Activated CD4-positive, alpha-beta memory T cell treated with anti-CD3 and anti-CD28 coated beads for 36 hours (primary cell): ENCODE results near the gene RAP1GAP. TPM values are rescaled to one million over a fixed set of nuclear protein-coding genes. Genes with fewer than 3 reads are reported as not detected.

ENCODE experiments used
- CTCF ChIA-PET: fragments of 350-600 bp; sonication (Branson Sonifier 250); formaldehyde crosslinking; loops from one replicate; lab custom pipeline; 2021; ENCODE audit warnings: antibody characterized with exemption, inconsistent platforms; lab: Charles Lee
- POLR2A ChIA-PET: fragments of 350-600 bp; sonication (Branson Sonifier 250); formaldehyde crosslinking; loops from one replicate; lab custom pipeline; 2021; ENCODE audit warnings: antibody characterized with exemption; lab: Charles Lee
- DNase-seq: peaks from one replicate; pipeline ENCODE4 v3.0.0-alpha.2; 2020
- H3K27ac Mint-ChIP-seq: one replicate; pipeline ENCODE4 v1.8.0; 2021; ENCODE audit warnings: mixed read lengths
- H3K27me3 Mint-ChIP-seq: one replicate; pipeline ENCODE4 v1.8.0; 2021; ENCODE audit warnings: mixed read lengths
- H3K36me3 Mint-ChIP-seq: one replicate; pipeline ENCODE4 v1.8.0; 2021; ENCODE audit warnings: mixed read lengths
- H3K4me1 Mint-ChIP-seq: one replicate; pipeline ENCODE4 v1.8.0; 2021; ENCODE audit warnings: low read depth, mixed read lengths
- H3K4me3 Mint-ChIP-seq: one replicate; pipeline ENCODE4 v1.8.0; 2021; ENCODE audit warnings: mild to moderate bottlenecking, mixed read lengths
- H3K9me3 Mint-ChIP-seq: one replicate; pipeline ENCODE4 v1.8.0; 2021; ENCODE audit warnings: mixed read lengths
- intact Hi-C: fragments of 100-400 bp; cut with micrococcal nuclease; formaldehyde crosslinking; loops from one replicate; pipeline ENCODE4 v1.15.1; 2023
- total RNA-seq, 2 experiments: library from RNA; stranded (reverse); gene quantifications; one replicate each; pipeline ENCODE4 v1.2.3, GENCODE V29; 2021

RAP1GAP gene
- total RNA-seq: 1 to 10 TPM; 1.1 to 1.7 TPM

DNA sequence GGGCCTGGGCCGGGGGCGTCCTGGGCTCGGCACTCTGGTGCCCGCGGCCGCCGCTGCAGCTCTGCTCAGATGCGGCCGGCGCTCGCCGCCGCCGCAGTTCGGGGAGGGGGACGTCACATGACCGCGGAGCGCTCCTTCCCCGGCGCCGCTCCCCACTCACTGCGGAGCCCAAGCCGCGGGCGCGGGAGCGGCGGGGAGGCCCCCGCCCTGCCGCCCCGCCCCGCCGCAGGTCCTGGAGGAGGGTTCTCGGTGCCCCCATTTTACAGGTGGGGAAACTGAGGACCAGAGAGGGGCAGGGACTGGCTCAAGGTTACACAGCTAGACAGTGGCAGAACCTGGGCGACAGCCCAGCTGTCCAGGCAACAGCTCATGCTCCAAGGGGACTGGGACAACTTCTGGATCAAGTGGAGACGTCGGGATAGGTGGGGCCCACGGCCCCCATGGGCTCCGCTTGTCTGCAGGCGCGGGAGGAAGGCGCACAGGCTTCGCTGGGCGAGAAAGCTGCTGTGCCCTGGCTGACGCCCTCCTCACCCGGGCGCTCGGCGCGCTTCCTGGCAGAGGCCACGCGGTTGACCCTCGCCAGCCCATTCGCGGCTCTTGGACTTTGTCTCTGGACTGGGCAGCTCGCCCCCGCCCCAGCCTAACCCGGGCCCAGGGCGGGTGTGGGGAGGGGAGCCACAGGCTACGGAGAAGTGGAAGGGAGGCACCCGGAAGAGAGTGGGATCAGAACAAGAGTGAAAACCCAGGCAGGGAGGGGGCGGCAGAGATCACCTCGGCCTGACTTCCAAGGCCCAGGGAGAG, at the start of gene RAP1GAP:
TSS of gene RAP1GAP (minus strand) at position 100 of the 801 bp plus-strand sequence. CDS start 49,325 bp downstream, outside the sequence.
- ChIA-PET POLR2A (no interaction called here), CTCF (interaction anchor here (1.0 kb wide), 1 partner anchor 10 kb away, joined by 3 read pairs; no protein-coding TSS in a partner anchor)
- peak; percentile 49 for DNase-seq
- Mint-ChIP-seq H3K27ac (no peak within 1 kb of the TSS), H3K9me3 (no peaks in the 10 kb centered on the region), H3K36me3 (no peaks in the 10 kb centered on the region), H3K4me1 (peaks cover 16% of the 10 kb centered on the region), H3K27me3 (peaks cover 17% of the 10 kb centered on the region), H3K4me3 (peak within 1 kb of the TSS; percentile 58)
- intact Hi-C loops: no loop called here

DNA sequence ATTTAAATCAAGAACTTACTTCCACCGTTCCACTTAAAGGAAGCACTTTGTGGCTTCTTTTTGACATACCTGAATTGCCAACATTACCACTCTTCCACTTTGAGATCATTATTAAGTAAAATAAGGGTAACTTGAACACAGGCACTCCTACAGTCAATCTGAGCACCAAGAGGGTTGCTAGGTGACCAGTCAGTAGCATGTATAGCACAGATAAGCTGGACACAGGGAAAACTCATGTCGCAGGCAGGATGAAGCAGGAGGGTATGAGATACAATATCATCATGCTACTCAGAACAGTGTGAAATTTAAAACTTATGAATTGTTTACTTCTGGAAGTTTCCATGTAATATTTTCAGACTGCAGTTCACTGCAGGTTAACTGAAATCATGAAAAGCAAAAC, 47.0 kb upstream of the RAP1GAP start:
- Mint-ChIP-seq H3K36me3 (peaks cover 46% of the 10 kb centered on the region), H3K4me3 (no peak overlapping the region), H3K27me3 (no peaks in the 10 kb centered on the region), H3K4me1 (peaks cover 2% of the 10 kb centered on the region), H3K27ac (peak overlapping the region; percentile 49), H3K9me3 (no peaks in the 10 kb centered on the region)
- ChIA-PET POLR2A (no interaction called here), CTCF (no interaction called here)
- intact Hi-C loops: no loop called here
- no peak for DNase-seq

GRCh38 chr1:21707891-21708290, 38.7 kb upstream of the RAP1GAP start:
- Mint-ChIP-seq H3K4me3 (no peak overlapping the region), H3K9me3 (no peaks in the 10 kb centered on the region), H3K27me3 (no peaks in the 10 kb centered on the region), H3K4me1 (peaks cover 4% of the 10 kb centered on the region), H3K27ac (no peak overlapping the region), H3K36me3 (peaks cover 38% of the 10 kb centered on the region)
- DNase-seq: no peak
- ChIA-PET POLR2A (no interaction called here), CTCF (interaction anchor here (2.1 kb wide), 1 partner anchor 74 kb away, joined by 5 read pairs; no protein-coding TSS in a partner anchor)
- intact Hi-C loops: no loop called here

DNA sequence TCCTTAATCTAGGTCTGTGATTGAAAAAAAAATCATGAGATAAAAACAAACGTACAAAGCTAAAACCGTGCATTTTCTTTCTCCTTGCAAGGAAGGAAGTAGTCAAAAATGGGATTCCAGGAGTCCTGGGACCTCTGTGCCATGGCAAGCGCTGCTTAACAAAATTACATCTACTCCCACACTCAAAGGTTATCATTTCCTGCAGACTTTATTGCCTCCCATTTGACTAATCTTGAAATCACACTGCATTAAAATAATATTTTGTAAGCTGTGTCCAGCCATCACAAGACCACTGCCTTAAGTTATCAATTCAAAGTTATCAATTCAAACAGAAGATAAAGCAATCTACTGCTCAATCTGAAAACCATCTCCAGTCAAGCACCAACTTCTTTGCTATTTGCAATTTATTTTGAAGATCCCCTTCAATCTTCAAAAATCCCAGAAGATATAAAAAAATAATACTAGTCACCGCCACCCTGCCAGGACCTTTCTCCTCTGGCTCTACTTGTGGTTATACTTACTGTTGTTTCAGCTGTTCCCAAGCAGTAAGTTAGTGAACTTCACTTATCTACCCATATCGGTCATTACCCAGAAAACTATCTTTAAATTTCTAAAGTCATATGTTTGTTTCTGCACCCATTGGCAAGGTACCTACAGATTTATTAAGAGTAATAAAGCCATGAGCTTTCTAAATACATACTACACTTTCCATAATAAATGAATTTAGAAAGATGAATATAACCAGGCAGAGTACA, 38.1 kb upstream of the RAP1GAP start:
- Mint-ChIP-seq H3K36me3 (peaks cover 43% of the 10 kb centered on the region), H3K4me1 (peaks cover 4% of the 10 kb centered on the region), H3K27me3 (no peaks in the 10 kb centered on the region), H3K9me3 (no peaks in the 10 kb centered on the region), H3K4me3 (no peak overlapping the region), H3K27ac (peak overlapping the region; percentile 15)
- POLR2A ChIA-PET: no interaction called here
- DNase-seq: no peak
- CTCF ChIA-PET: interaction anchor here (2.1 kb wide), 1 partner anchor 75 kb away, joined by 5 read pairs; no protein-coding TSS in a partner anchor
- intact Hi-C loops: no loop called here

- intact Hi-C loops: no loop called here
- H3K27ac Mint-ChIP-seq: no peak overlapping the region
- POLR2A ChIA-PET: no interaction called here
- peaks cover 46% of the 10 kb centered on the region for H3K36me3 Mint-ChIP-seq
- H3K4me3 Mint-ChIP-seq: no peak overlapping the region
- H3K4me1 Mint-ChIP-seq: peaks cover 4% of the 10 kb centered on the region
- no peaks in the 10 kb centered on the region for H3K9me3 Mint-ChIP-seq
- DNase-seq: no peak
- H3K27me3 Mint-ChIP-seq: no peaks in the 10 kb centered on the region
- CTCF ChIA-PET: interaction anchor here (2.1 kb wide), 1 partner anchor 76 kb away, joined by 5 read pairs; no protein-coding TSS in a partner anchor
These were observed 37.1 kb upstream of the RAP1GAP start for GRCh38 chr1:21706151-21706835.

GRCh38 chr1:21705303-21705980, 36.3 kb upstream of the RAP1GAP start:
- H3K36me3 Mint-ChIP-seq: peaks cover 48% of the 10 kb centered on the region
- no peak for DNase-seq

GRCh38 chr1:21704145-21704544, 35.0 kb upstream of the RAP1GAP start:
- no peaks in the 10 kb centered on the region for H3K9me3 Mint-ChIP-seq
- no peaks in the 10 kb centered on the region for H3K27me3 Mint-ChIP-seq
- intact Hi-C loops: no loop called here
- peaks cover 55% of the 10 kb centered on the region for H3K36me3 Mint-ChIP-seq
- no peak for DNase-seq
- peaks cover 4% of the 10 kb centered on the region for H3K4me1 Mint-ChIP-seq
- CTCF ChIA-PET: interaction anchor here (1.5 to 2.1 kb wide), 2 partner anchors 78 to 259 kb away, joined by 4 to 5 read pairs; no protein-coding TSS in a partner anchor
- no peak overlapping the region for H3K4me3 Mint-ChIP-seq
- H3K27ac Mint-ChIP-seq: no peak overlapping the region
- POLR2A ChIA-PET: no interaction called here

More at GRCh38 chr1:21705303-21705980, 36.3 kb upstream of the RAP1GAP start:
- no peaks in the 10 kb centered on the region for H3K27me3 Mint-ChIP-seq
- ChIA-PET POLR2A (no interaction called here), CTCF (no interaction called here)
- H3K4me1 Mint-ChIP-seq: peaks cover 4% of the 10 kb centered on the region
- no peaks in the 10 kb centered on the region for H3K9me3 Mint-ChIP-seq
- H3K27ac Mint-ChIP-seq: no peak overlapping the region
- no peak overlapping the region for H3K4me3 Mint-ChIP-seq
- intact Hi-C loops: no loop called here

GRCh38 chr1:21703318-21703963, 34.3 kb upstream of the RAP1GAP start:
- Mint-ChIP-seq H3K27ac (no peak overlapping the region), H3K4me1 (peaks cover 4% of the 10 kb centered on the region), H3K9me3 (no peaks in the 10 kb centered on the region), H3K27me3 (no peaks in the 10 kb centered on the region), H3K36me3 (peaks cover 57% of the 10 kb centered on the region), H3K4me3 (no peak overlapping the region)
- CTCF ChIA-PET: interaction anchor here (0.6 to 2.1 kb wide), 3 partner anchors 11 to 260 kb away, joined by 3 to 5 read pairs (median 4); no protein-coding TSS in a partner anchor
- POLR2A ChIA-PET: no interaction called here
- no peak for DNase-seq
- intact Hi-C loops: no loop called here

DNA sequence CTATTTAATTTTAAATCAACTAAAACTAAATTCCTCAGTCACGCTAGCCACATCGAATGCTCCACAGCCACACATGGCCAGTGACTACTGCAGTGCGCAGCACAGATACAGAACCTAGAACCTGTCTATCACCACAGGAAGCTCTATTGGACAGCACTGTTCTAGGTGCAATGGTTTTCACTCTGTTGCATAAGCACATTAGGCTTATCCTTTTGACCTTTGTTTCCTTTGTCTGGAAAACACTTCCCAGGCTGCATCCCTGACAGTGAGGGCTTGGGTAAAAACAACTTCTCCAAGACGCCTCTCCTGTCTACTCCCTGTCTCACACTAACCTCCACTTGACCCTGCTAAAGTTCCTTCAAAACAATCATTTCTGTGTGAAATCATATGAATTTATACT, 33.6 kb upstream of the RAP1GAP start:
- ChIA-PET CTCF (interaction anchor here (0.6 to 2.1 kb wide), 3 partner anchors 12 to 261 kb away, joined by 3 to 5 read pairs (median 4); no protein-coding TSS in a partner anchor), POLR2A (interaction anchor here (0.6 kb wide), 1 partner anchor 54 kb away, joined by 3 read pairs; no protein-coding TSS in a partner anchor)
- no peak for DNase-seq
- no peaks in the 10 kb centered on the region for H3K9me3 Mint-ChIP-seq
- no peak overlapping the region for H3K4me3 Mint-ChIP-seq
- intact Hi-C loops: no loop called here
- H3K27ac Mint-ChIP-seq: no peak overlapping the region
- peaks cover 59% of the 10 kb centered on the region for H3K36me3 Mint-ChIP-seq
- H3K4me1 Mint-ChIP-seq: peaks cover 4% of the 10 kb centered on the region
- H3K27me3 Mint-ChIP-seq: no peaks in the 10 kb centered on the region

GRCh38 chr1:21701401-21701800, 32.2 kb upstream of the RAP1GAP start:
- CTCF ChIA-PET: interaction anchor here (0.9 to 1.0 kb wide), 2 partner anchors 60 to 81 kb away, joined by 3 read pairs; no protein-coding TSS in a partner anchor
- Mint-ChIP-seq H3K36me3 (peaks cover 52% of the 10 kb centered on the region), H3K27ac (no peak overlapping the region), H3K4me3 (no peak overlapping the region), H3K27me3 (no peaks in the 10 kb centered on the region), H3K4me1 (peaks cover 4% of the 10 kb centered on the region), H3K9me3 (no peaks in the 10 kb centered on the region)
- POLR2A ChIA-PET: no interaction called here
- intact Hi-C loops: no loop called here
- no peak for DNase-seq

DNA sequence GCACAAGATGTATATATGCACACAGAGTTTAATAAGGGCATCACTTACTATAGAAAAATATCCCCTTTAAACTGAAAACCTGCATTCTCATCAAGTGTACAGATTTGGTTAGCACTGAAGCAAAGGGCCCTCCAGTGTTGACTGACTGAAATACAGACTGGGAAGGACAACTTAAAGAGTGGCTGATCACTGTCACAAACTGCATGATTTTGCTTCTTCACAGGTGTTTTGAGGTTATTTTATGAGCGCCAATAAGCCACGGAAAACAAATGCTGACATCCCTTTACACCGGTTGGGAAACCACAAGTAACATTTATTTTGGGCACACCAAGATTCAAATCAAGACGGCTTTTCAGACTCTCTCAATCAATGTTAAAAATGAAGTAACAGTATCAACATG, 30.9 kb upstream of the RAP1GAP start:
- H3K4me1 Mint-ChIP-seq: peaks cover 4% of the 10 kb centered on the region
- ChIA-PET CTCF (no interaction called here), POLR2A (no interaction called here)
- H3K27ac Mint-ChIP-seq: no peak overlapping the region
- H3K27me3 Mint-ChIP-seq: no peaks in the 10 kb centered on the region
- no peak overlapping the region for H3K4me3 Mint-ChIP-seq
- no peaks in the 10 kb centered on the region for H3K9me3 Mint-ChIP-seq
- H3K36me3 Mint-ChIP-seq: peaks cover 46% of the 10 kb centered on the region
- intact Hi-C loops: no loop called here
- DNase-seq: no peak
